GM12878 (cell line): Measurements from ENCODE around the gene UBE2O. TPM values are rescaled to one million over a fixed set of nuclear protein-coding genes. Genes with fewer than 3 reads are reported as not detected.

Experiments
- ATAC-seq: fragments of 200-7000 bp; cut with Tn5 transposase; 3 replicates; pipeline ENCODE4 v1.9.1; 2020; ENCODE audit warnings: mild to moderate bottlenecking, moderate library complexity
- BruUV-seq: library from RNA; stranded (reverse); fragments of 400-500 nt; replicated peaks from 2 replicates; lab custom pipeline; 2021; lab: Mats Ljungman, UMichigan
- CTCF ChIA-PET: fragments of 300-600 bp; sonication (Branson Sonifier 250); formaldehyde crosslinking; extraction: SDS; loops from one replicate; lab custom pipeline; 2021; ENCODE audit warnings: inconsistent platforms; lab: Yijun Ruan, JAX
- POLR2A ChIA-PET: fragments of 350-600 bp; formaldehyde crosslinking; extraction: SDS; loops from one replicate; lab custom pipeline; 2021; ENCODE audit warnings: inconsistent platforms; lab: Charles Lee
- RAD21 ChIA-PET: fragments of 300-600 bp; sonication (Branson Sonifier 250); formaldehyde crosslinking; loops from one replicate; lab custom pipeline; 2023; ENCODE audit warnings: antibody characterized with exemption; ENCODE audit not compliant: unreplicated experiment; lab: Charles Lee
- SMC1A ChIA-PET: fragments of 300-600 bp; sonication (Branson Sonifier 250); formaldehyde crosslinking; loops from one replicate; lab custom pipeline; 2023; ENCODE audit not compliant: unreplicated experiment, uncharacterized antibody; lab: Charles Lee
- DNase-seq: peaks from one replicate; pipeline ENCODE4 v3.0.0-alpha.2; 2011; ENCODE audit warnings: low read depth, low spot score
- FAIRE-seq: peaks from 3 replicates; lab custom pipeline; 2011; peaks lifted over from hg19 to GRCh38; lab: Jason Lieb, UNC
- H2AFZ ChIP-seq: 2 replicates; pipeline ENCODE4 v1.6.0; 2011; ENCODE audit warnings: low read depth, low read length, control low read depth; ENCODE audit not compliant: control insufficient read depth
- H3K27ac ChIP-seq: 2 replicates; pipeline ENCODE4 v1.5.1; 2011; ENCODE audit warnings: control low read depth; ENCODE audit not compliant: control insufficient read depth, insufficient read depth
- H3K27me3 ChIP-seq, 2 experiments: replicated peaks in 1 of 2; 2 replicates each; pipeline versions ENCODE4 v1.6.0 to v1.6.1; 2011; ENCODE audit warnings: low read length in 1 of 2; ENCODE audit not compliant: control insufficient read depth in 2 of 2, insufficient read depth in 2 of 2
- H3K36me3 ChIP-seq, 2 experiments: 2 replicates each; pipeline ENCODE4 v1.5.1; 2011; ENCODE audit warnings: low read length in 1 of 2; ENCODE audit not compliant: control insufficient read depth in 2 of 2, insufficient read depth in 2 of 2
- H3K4me1 ChIP-seq: 2 replicates; pipeline ENCODE4 v1.6.1; 2011; ENCODE audit warnings: mild to moderate bottlenecking, low read length, moderate library complexity, mixed read lengths; ENCODE audit not compliant: control insufficient read depth, insufficient read depth
- H3K4me2 ChIP-seq: 2 replicates; pipeline ENCODE4 v1.6.0; 2011; ENCODE audit warnings: control low read depth; ENCODE audit not compliant: control insufficient read depth, insufficient read depth
- H3K4me3 ChIP-seq: fragments of 200-600 bp; sonication (generic); 2 replicates; pipeline ENCODE4 v1.5.1; 2016
- H3K79me2 ChIP-seq: 2 replicates; pipeline ENCODE4 v1.6.0; 2011; ENCODE audit warnings: low read length; ENCODE audit not compliant: control insufficient read depth, insufficient read depth
- H3K9ac ChIP-seq: 2 replicates; pipeline ENCODE4 v1.8.0; 2011; ENCODE audit warnings: low read length, control low read depth, mixed read lengths; ENCODE audit not compliant: control insufficient read depth, insufficient read depth
- H3K9me3 ChIP-seq: replicated peaks from 3 replicates; pipeline ENCODE4 v1.5.1; 2011; ENCODE audit warnings: mild to moderate bottlenecking, low read length; ENCODE audit not compliant: control insufficient read depth, insufficient read depth
- H4K20me1 ChIP-seq: 2 replicates; pipeline ENCODE4 v1.6.0; 2011; ENCODE audit not compliant: control insufficient read depth, insufficient read depth
- ATF7 ChIP-seq: fragments of 450-650 bp; IDR thresholded peaks from 2 replicates; pipeline ENCODE4 v1.6.1; 2016; ENCODE audit warnings: low read depth, mild to moderate bottlenecking
- ESRRA ChIP-seq: IDR thresholded peaks from 2 replicates; pipeline ENCODE4 v1.6.1; 2012; ENCODE audit warnings: mild to moderate bottlenecking, low read length, improper control_type of control experiment
- FOXK2 ChIP-seq: fragments of 450-650 bp; IDR thresholded peaks from 2 replicates; pipeline ENCODE4 v1.6.1; 2017; ENCODE audit warnings: mild to moderate bottlenecking, moderate library complexity
- MTA3 ChIP-seq: IDR thresholded peaks from 2 replicates; pipeline ENCODE4 v1.6.1; 2012; ENCODE audit warnings: low read length, inconsistent platforms, borderline replicate concordance
- NFYA ChIP-seq: IDR thresholded peaks from 2 replicates; pipeline ENCODE4 v1.6.1; 2011; ENCODE audit warnings: low read depth, mild to moderate bottlenecking, low read length, improper control_type of control experiment, borderline replicate concordance
- RBBP5 ChIP-seq: fragments of 200-600 bp; sonication (generic); conservative IDR thresholded peaks from 2 replicates; pipeline ENCODE4 v1.6.1; 2016
- WGBS: methylation state at CpG from one replicate; pipeline ENCODE4 v1.1.6; 2016; ENCODE audit warnings: low lambda C conversion rate; ENCODE audit not compliant: insufficient replicate concordance, insufficient coverage; ENCODE audit errors: missing lambda C conversion rate; 5-methylcytosine and 5-hydroxymethylcytosine counted together
- in situ Hi-C: fragments of 300-500 bp; cut with MboI; formaldehyde crosslinking; loops from 9 replicates; pipeline ENCODE4 v1.14.3; 2018; ENCODE audit warnings: mixed read lengths
- intact Hi-C: fragments of 100-400 bp; cut with micrococcal nuclease; formaldehyde crosslinking; loops from one replicate; pipeline ENCODE4 v1.14.2; 2022; ENCODE audit not compliant: unreplicated experiment
- polyA plus RNA-seq, 11 experiments: library from polyadenylated mRNA; depleted of rRNA in 4 of 11; unstranded in 6 of 11; stranded (reverse) in 5 of 11; fragments of >200 nt; fragmentation: Nextera tagmentation in 4 of 11; fragmentation: Illumina TruSeq in 1 of 11; extraction: Ambion mirVana in 4 of 11; extraction: Trizol in 1 of 11; gene quantifications; 1 replicate in 1 of 11; 2 replicates in 10 of 11; pipeline versions ENCODE4 v1.2.1 to v1.2.3, GENCODE V29; 2011 to 2016; ENCODE audit warnings: inconsistent platforms in 2 of 11, missing spikeins in 2 of 11, low read depth in 1 of 11
- total RNA-seq, 4 experiments: library from RNA; depleted of rRNA in 3 of 4; stranded (reverse); fragments of >200 nt in 3 of 4; fragmentation: Illumina TruSeq in 1 of 4; extraction: Trizol in 1 of 4; gene quantifications; 2 replicates each; pipeline versions ENCODE4 v1.2.1 to v1.2.3, GENCODE V29; 2013 to 2021

The UBE2O gene
- total and polyA plus RNA-seq, 10 of the 15 experiments (the other 5 are each of a cell fraction or from before 2014, with no cell fraction given): 2.1 to 39.0 (median 14.1) TPM

DNA sequence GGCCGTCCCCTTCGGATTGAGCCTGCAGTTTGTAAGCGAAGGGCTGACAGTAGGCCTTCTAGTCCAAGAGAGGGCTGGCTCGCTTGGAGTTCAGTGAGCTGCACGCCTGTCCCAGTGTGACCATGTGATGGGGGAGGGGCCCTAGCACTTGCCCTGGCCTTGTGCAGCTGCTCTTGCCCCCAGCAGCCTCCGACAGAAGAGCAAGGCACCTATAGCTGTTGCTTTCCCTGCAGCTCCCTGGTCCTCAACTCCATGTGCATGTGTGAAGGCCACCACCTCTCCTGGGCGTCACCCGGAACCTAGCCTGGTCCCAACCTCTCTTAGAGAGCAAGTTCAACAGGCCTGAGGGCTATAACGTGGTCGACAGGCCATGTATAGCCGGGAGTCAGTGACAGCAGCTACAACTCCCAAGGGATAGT is 62.9 kb downstream of the UBE2O start:
- intact Hi-C loops: no loop called here
- FAIRE-seq: no peak

GRCh38 chr17:76388966-76389888 is 63.7 kb downstream of the UBE2O start:
- WGBS: 99% methylated on average over 16 of the region's 16 CpGs
- SMC1A ChIA-PET: interaction anchor here (0.5 to 2.3 kb wide), 2 partner anchors 9 to 56 kb away, joined by 3 to 5 read pairs; no protein-coding TSS in a partner anchor

More for the DNA sequence above, 62.9 kb downstream of the UBE2O start:
- peaks cover 7 to 8% of the 10 kb centered on the region in 2 experiments; a peak in 3 of 4 replicates for H3K36me3 ChIP-seq
- POLR2A ChIA-PET: no interaction called here
- peaks cover 9% of the 10 kb centered on the region for H3K4me1 ChIP-seq
- H3K27ac ChIP-seq: no peak overlapping the region
- no peaks in the 10 kb centered on the region for H3K9me3 ChIP-seq
- peaks cover under 1 to 4% of the 10 kb centered on the region in 2 experiments; a peak in 1 of 4 replicates for H3K27me3 ChIP-seq
- BruUV-seq: no TSS peak
- WGBS: 88% methylated on average over 11 of the region's 11 CpGs
- TF ChIP-seq FOXK2: no peak
- TF ChIP-seq MTA3: no peak
- CTCF ChIA-PET: interaction anchor here (0.6 to 2.4 kb wide), 4 partner anchors 8 to 94 kb away, joined by 3 to 12 read pairs (median 4); no protein-coding TSS in a partner anchor
- ATAC-seq: no peak
- no peak overlapping the region for H3K4me3 ChIP-seq
- RAD21 ChIA-PET: interaction anchor here (1.1 kb wide), 1 partner anchor 8 kb away, joined by 4 read pairs; no protein-coding TSS in a partner anchor
- DNase-seq: no peak
- no peaks in the 10 kb centered on the region for H3K79me2 ChIP-seq
- in situ Hi-C loops: no loop called here
- H3K9ac ChIP-seq: no peak overlapping the region
- H4K20me1 ChIP-seq: no peaks in the 10 kb centered on the region
- no peak overlapping the region for H2AFZ ChIP-seq
- no peak overlapping the region for H3K4me2 ChIP-seq
- SMC1A ChIA-PET: no interaction called here

More at GRCh38 chr17:76388966-76389888, 63.7 kb downstream of the UBE2O start:
- ChIA-PET POLR2A (no interaction called here), RAD21 (interaction anchor here (1.1 kb wide), 1 partner anchor 9 kb away, joined by 4 read pairs; no protein-coding TSS in a partner anchor), CTCF (interaction anchor here (0.6 to 2.4 kb wide), 2 partner anchors 9 to 36 kb away, joined by 3 to 12 read pairs; no protein-coding TSS in a partner anchor)
- intact Hi-C loops (loop anchor here (10.0 kb wide), 1 partner anchor 264 kb away; no protein-coding TSS in a partner anchor), in situ Hi-C loops (no loop called here)
- H3K9me3 ChIP-seq: no peaks in the 10 kb centered on the region
- H3K4me1 ChIP-seq: peaks cover 15% of the 10 kb centered on the region
- H3K27ac ChIP-seq: no peak overlapping the region
- FAIRE-seq (no peak), DNase-seq (no peak), ATAC-seq (no peak)
- no peak overlapping the region for H3K4me2 ChIP-seq
- TF ChIP-seq NFYA: no peak
- TF ChIP-seq ATF7: no peak
- no peak for TF ChIP-seq RBBP5
- TF ChIP-seq ESRRA: no peak
- H3K4me3 ChIP-seq: no peak overlapping the region
- BruUV-seq: TSS peak; percentile 43
- H4K20me1 ChIP-seq: no peaks in the 10 kb centered on the region
- peaks cover 7 to 8% of the 10 kb centered on the region in 2 experiments; a peak in 3 of 4 replicates for H3K36me3 ChIP-seq
- H3K27me3 ChIP-seq: peaks cover 2 to 4% of the 10 kb centered on the region in 2 experiments; a peak in 2 of 4 replicates
- H2AFZ ChIP-seq: no peak overlapping the region
- no peaks in the 10 kb centered on the region for H3K79me2 ChIP-seq
- H3K9ac ChIP-seq: no peak overlapping the region
